Muscle layer of colon (tissue), 2 donors: Measurements from ENCODE around the gene SFMBT2.
"Not testable (repeated sequence)": the region's sequence is repeated elsewhere in the genome, so short reads cannot be mapped to it uniquely, and the experiment has no call there.

ENCODE experiments used
- H3K27ac ChIP-seq: one replicate; pipeline ENCODE4 v1.7.0; 2013; ENCODE audit warnings: low read depth, mild to moderate bottlenecking, low read length, moderate library complexity
- H3K27me3 ChIP-seq, 2 donors: one replicate each; pipeline ENCODE4 v1.7.0; 2013; ENCODE audit warnings: low read length in 2 of 2, mild to moderate bottlenecking in 2 of 2; ENCODE audit not compliant: insufficient read depth in 2 of 2, control insufficient read depth in 1 of 2
- H3K36me3 ChIP-seq: one replicate; pipeline ENCODE4 v1.7.0; 2013; ENCODE audit warnings: mild to moderate bottlenecking, low read length; ENCODE audit not compliant: insufficient read depth
- H3K4me1 ChIP-seq: one replicate; pipeline ENCODE4 v1.7.0; 2013; ENCODE audit warnings: mild to moderate bottlenecking, low read length; ENCODE audit not compliant: insufficient read depth
- H3K4me3 ChIP-seq, 2 donors: one replicate each; pipeline ENCODE4 v1.7.0; 2013; ENCODE audit warnings: low read length in 2 of 2, low read depth in 1 of 2, mild to moderate bottlenecking in 1 of 2, moderate library complexity in 1 of 2
- H3K9ac ChIP-seq: one replicate; pipeline ENCODE4 v1.7.0; 2013; ENCODE audit warnings: low read length
- H3K9me3 ChIP-seq: one replicate; pipeline ENCODE4 v1.7.0; 2013; ENCODE audit warnings: mild to moderate bottlenecking, low read length
- donor health status: abdominal sarcoma.
- donor health status: Adenocarcinoma of cecum.

The SFMBT2 gene

GRCh38 chr10:7316839-7317238 lies 94.0 kb downstream of the SFMBT2 start:
- Histone ChIP-seq H3K9ac (no peak overlapping the region), H3K27me3 (no peaks in the 10 kb centered on the region), H3K4me1 (no peaks in the 10 kb centered on the region), H3K27ac (no peak overlapping the region), H3K9me3 (no peaks in the 10 kb centered on the region), H3K36me3 (no peaks in the 10 kb centered on the region), H3K4me3 (no peak overlapping the region)

DNA sequence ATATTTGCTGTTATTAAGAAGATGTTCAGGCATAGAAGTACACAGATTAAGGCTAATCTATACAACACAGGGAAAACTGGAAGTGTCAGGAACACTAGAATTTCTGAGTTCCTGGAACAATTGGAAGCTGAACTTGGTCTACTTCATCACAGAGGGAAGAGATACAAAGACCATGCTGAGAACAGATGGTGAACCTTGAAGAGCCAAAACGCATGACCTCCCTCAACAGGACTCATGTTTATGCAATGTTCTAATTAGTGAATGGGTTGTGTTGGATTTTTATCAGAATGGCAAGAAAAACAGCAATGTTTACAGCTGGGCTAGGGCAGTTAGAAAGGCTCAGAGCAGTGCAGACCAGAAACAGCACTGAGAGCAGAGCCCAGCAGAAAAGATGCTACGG lies 94.9 kb downstream of the SFMBT2 start:
- Histone ChIP-seq H3K9ac (no peak overlapping the region), H3K36me3 (no peaks in the 10 kb centered on the region), H3K4me3 (no peak overlapping the region), H3K4me1 (no peaks in the 10 kb centered on the region), H3K27me3 (no peaks in the 10 kb centered on the region), H3K9me3 (no peaks in the 10 kb centered on the region), H3K27ac (no peak overlapping the region)

DNA sequence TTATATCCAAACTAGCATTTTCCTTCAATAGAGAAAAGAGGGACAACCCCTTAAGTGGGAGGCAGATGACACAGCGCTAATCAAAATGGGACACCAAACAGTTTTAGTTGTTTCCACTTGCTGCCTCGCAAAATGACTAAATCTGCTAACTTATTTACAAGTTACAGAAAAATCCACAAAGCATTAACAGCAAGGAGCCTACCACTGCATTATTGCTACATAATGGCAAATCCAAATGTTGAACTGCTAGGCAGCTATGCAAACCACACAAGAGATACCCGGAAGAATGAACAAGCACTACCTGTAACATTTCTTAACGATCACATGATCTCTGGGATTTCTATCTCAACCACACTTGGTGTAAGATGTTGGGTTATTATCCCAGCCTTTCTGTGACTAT lies 96.7 kb downstream of the SFMBT2 start:
- H3K36me3 ChIP-seq: no peaks in the 10 kb centered on the region
- H3K9me3 ChIP-seq: no peaks in the 10 kb centered on the region
- no peaks in the 10 kb centered on the region for H3K4me1 ChIP-seq
- H3K4me3 ChIP-seq: no peak overlapping the region
- no peak overlapping the region for H3K27ac ChIP-seq
- no peak overlapping the region for H3K9ac ChIP-seq
- no peaks in the 10 kb centered on the region for H3K27me3 ChIP-seq

DNA sequence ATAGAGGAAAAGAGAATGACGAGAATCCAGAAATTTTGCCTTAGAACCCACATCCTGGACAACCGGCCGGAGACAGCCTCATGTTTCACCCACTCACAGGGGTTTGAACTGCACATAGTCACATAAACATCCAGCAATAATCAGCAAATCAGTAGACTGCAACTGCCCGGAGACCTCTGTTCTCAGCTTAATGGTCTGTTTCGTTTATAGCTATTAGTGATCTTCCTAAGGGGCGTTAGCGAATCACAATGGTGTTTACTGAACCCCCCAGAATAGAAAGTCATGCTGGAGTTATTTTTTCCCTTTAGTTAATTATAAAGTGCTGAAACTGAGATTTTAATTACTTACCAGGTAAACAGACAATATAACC lies 98.4 kb downstream of the SFMBT2 start:
- Histone ChIP-seq H3K4me1 (no peaks in the 10 kb centered on the region), H3K27me3 (no peaks in the 10 kb centered on the region), H3K4me3 (no peak overlapping the region), H3K9ac (no peak overlapping the region), H3K9me3 (no peaks in the 10 kb centered on the region), H3K36me3 (no peaks in the 10 kb centered on the region), H3K27ac (no peak overlapping the region)

DNA sequence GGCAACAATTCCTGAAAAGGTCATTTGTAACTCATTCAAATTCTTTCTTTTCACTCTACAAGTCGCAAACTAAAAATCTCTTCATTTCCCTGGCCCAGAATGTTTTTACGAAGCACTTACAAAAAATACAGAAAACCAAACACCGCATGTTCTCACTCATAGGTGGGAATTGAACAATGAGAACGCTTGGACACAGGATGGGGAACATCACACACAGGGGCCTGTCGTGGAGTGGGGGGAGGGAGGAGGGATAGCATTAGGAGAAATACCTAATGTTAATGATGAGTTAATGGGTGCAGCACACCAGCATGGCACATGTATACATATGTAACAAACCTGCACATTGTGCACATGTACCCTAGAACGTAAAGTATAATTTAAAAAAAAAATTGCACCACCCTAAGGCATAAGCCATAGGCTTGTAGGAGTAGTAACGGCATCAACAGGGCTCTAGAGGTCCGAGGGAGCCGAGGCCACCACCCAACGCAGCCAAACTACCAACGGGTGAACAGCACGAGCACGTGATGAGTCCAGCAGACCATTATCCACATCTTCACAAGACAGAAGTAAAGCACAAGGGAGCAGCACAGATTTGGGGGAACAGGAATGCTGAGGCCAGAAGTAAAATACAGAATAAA lies 98.9 kb downstream of the SFMBT2 start:
- H3K36me3 ChIP-seq, H3K9me3 ChIP-seq, H3K4me3 ChIP-seq, H3K27ac ChIP-seq, H3K4me1 ChIP-seq, H3K9ac ChIP-seq, H3K27me3 ChIP-seq: not testable (repeated sequence)

- Histone ChIP-seq H3K9me3 (no peaks in the 10 kb centered on the region), H3K9ac (no peak overlapping the region), H3K27ac (no peak overlapping the region), H3K36me3 (no peaks in the 10 kb centered on the region), H3K27me3 (no peaks in the 10 kb centered on the region), H3K4me1 (no peaks in the 10 kb centered on the region), H3K4me3 (no peak overlapping the region)
Observed at GRCh38 chr10:7311218-7311849, 99.5 kb downstream of the SFMBT2 start.

GRCh38 chr10:7310076-7310475 lies 100.8 kb downstream of the SFMBT2 start:
- no peaks in the 10 kb centered on the region for H3K9me3 ChIP-seq

DNA sequence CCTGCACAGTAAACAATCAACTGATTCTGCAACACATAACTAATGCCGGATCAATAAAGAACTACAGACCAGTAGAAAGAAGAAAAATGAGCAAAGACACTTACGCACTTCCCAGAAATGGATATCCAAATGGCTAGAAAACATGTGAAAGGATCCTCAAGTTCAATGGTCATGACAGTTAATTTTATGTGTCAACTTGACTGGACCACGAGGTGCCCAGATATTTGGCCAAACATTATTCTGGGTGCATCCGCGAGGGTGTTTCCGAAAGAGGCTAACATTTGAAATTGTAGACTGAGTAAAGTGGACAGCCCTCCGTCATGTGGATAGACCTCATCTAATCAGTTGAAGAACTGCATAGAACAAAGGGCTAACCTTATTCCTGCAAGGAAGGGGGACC lies 102.0 kb downstream of the SFMBT2 start:
- Histone ChIP-seq H3K4me3 (no peak overlapping the region), H3K27ac (no peak overlapping the region), H3K27me3 (no peaks in the 10 kb centered on the region), H3K9me3 (no peaks in the 10 kb centered on the region), H3K9ac (no peak overlapping the region), H3K4me1 (peaks cover 11% of the 10 kb centered on the region), H3K36me3 (no peaks in the 10 kb centered on the region)

More at GRCh38 chr10:7310076-7310475, 100.8 kb downstream of the SFMBT2 start:
- Histone ChIP-seq H3K27me3 (no peaks in the 10 kb centered on the region), H3K27ac (no peak overlapping the region), H3K9ac (no peak overlapping the region), H3K4me3 (no peak overlapping the region), H3K4me1 (peaks cover 8% of the 10 kb centered on the region), H3K36me3 (no peaks in the 10 kb centered on the region)

DNA sequence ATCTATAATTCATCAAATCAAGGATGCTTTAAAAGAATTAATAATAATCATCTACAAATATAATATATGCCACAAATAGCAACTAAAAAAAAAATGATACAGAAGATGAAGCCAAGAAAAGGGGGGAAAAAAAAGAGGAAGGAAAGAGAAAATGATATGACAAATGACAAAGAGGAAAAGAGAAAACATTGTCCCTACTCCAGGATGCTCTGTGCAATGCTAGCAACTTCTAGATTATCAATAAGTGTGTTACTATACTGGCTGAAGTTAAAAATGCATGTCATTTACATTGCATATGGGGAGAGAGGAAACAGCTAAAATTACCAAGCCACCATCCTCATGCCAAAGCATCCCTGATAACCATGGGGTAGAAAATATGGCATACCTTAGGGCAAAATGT lies 104.2 kb downstream of the SFMBT2 start:
- Histone ChIP-seq H3K27me3 (no peaks in the 10 kb centered on the region), H3K36me3 (no peaks in the 10 kb centered on the region), H3K4me3 (no peak overlapping the region), H3K4me1 (peaks cover 27% of the 10 kb centered on the region), H3K9me3 (no peaks in the 10 kb centered on the region), H3K27ac (no peak overlapping the region), H3K9ac (no peak overlapping the region)

GRCh38 chr10:7306147-7306546 lies 104.7 kb downstream of the SFMBT2 start:
- H3K27ac ChIP-seq: no peak overlapping the region
- H3K27me3 ChIP-seq: no peaks in the 10 kb centered on the region
- H3K36me3 ChIP-seq: no peaks in the 10 kb centered on the region
- H3K4me3 ChIP-seq: no peak overlapping the region
- H3K4me1 ChIP-seq: peaks cover 28% of the 10 kb centered on the region
- no peaks in the 10 kb centered on the region for H3K9me3 ChIP-seq
- H3K9ac ChIP-seq: no peak overlapping the region

- H3K36me3 ChIP-seq: no peaks in the 10 kb centered on the region
- no peak overlapping the region for H3K4me3 ChIP-seq
- no peak overlapping the region for H3K9ac ChIP-seq
- H3K9me3 ChIP-seq: no peaks in the 10 kb centered on the region
- H3K4me1 ChIP-seq: peaks cover 37% of the 10 kb centered on the region
- no peaks in the 10 kb centered on the region for H3K27me3 ChIP-seq
- H3K27ac ChIP-seq: no peak overlapping the region
Observed at GRCh38 chr10:7305053-7305452, 105.8 kb downstream of the SFMBT2 start.

DNA sequence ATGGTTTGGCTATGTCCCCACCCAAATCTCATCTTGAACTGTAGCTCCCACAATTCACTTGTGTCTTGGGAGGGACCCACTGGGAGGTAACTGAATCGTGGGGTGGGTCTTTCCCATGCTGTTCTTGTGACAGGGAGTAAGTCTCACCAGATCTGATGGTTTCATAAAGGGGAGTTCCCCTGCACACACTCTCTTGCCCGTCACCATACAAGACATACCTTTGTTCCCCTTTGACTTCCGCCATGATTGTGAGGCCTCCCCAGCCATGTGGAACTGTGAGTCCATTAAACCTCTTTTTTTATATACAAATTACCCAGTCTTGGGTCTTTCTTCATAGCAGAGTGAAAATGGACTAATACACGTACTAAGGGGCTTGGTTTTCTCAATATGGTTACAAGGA lies 106.7 kb downstream of the SFMBT2 start:
- Histone ChIP-seq H3K4me3 (no peak overlapping the region), H3K4me1 (peaks cover 37% of the 10 kb centered on the region), H3K9me3 (no peaks in the 10 kb centered on the region), H3K27ac (no peak overlapping the region), H3K27me3 (no peaks in the 10 kb centered on the region), H3K36me3 (no peaks in the 10 kb centered on the region), H3K9ac (no peak overlapping the region)
